ENCODE measurements around the gene GRAMD1A. TPM values are rescaled to one million over a fixed set of nuclear protein-coding genes. Genes with fewer than 3 reads are reported as not detected.

Gene GRAMD1A
- total RNA-seq, 1 experiment from 2014 or later: 75.4 TPM

- no peak for DNase-seq (ENCODE audit: low read depth, low spot score)
- ChIA-PET POLR2A (no interaction called here), CTCF (no interaction called here), RAD21 (ENCODE audit: low non-redundant PET in 1 of 2, low total read pairs in 2 of 2, uncharacterized antibody in 2 of 2, unreplicated experiment in 2 of 2) (no interaction called here)
- Histone ChIP-seq H3K36me3 (ENCODE audit: control insufficient read depth in 1 of 2, insufficient read depth in 2 of 2, low read length in 2 of 2) (peaks cover 13 to 23% of the 10 kb centered on the region in 2 experiments; a peak in 3 of 4 replicates), H3K27me3 (ENCODE audit: insufficient read depth, low read length) (no peaks in the 10 kb centered on the region), H3K4me2 (ENCODE audit: low read length) (no peak overlapping the region), H3K9me2 (ENCODE audit: insufficient read depth) (no peaks in the 10 kb centered on the region), H2AFZ (ENCODE audit: low read depth, low read length, poor library complexity, severe bottlenecking) (no peak overlapping the region), H3K9me3 (ENCODE audit: control insufficient read depth in 1 of 2, insufficient read depth in 1 of 2, low read depth in 1 of 2, low read length in 2 of 2) (no peaks in the 10 kb centered on the region), H3K27ac (ENCODE audit: low read depth, low read length) (no peak overlapping the region), H3K9ac (ENCODE audit: low read length) (no peak overlapping the region), H3K4me3 (replicated peaks in 1 of 2; ENCODE audit: low read depth in 1 of 2, low read length in 2 of 2) (no peak overlapping the region), H3K4me1 (ENCODE audit: control insufficient read depth in 1 of 2, insufficient read depth in 2 of 2, low read length in 2 of 2) (no peaks in the 10 kb centered on the region), H4K20me1 (ENCODE audit: insufficient read depth) (no peaks in the 10 kb centered on the region), H3K79me2 (ENCODE audit: insufficient read depth, low read length) (peaks cover 16% of the 10 kb centered on the region)
- ATAC-seq: no peak
- BruUV-seq (replicated peaks): no TSS peak
- intact Hi-C loops (cut with micrococcal nuclease): no loop called here
- no peak for TF ChIP-seq POLR2AphosphoS5 (IDR thresholded peaks at IDR 0.05; ENCODE audit: low read depth, low read length)
- no peak for TF ChIP-seq YY1 (IDR thresholded peaks at IDR 0.05; ENCODE audit: extremely low read depth, insufficient replicate concordance, low read depth, low read length)
- TF ChIP-seq SP1 (IDR thresholded peaks at IDR 0.05; ENCODE audit: low read depth): no peak
- no peak for TF ChIP-seq EZH2phosphoT487 (IDR thresholded peaks at IDR 0.05; ENCODE audit: borderline replicate concordance)
- no peak for TF ChIP-seq ZFX (IDR thresholded peaks at IDR 0.05)
- no peak for TF ChIP-seq ATF3 (IDR thresholded peaks at IDR 0.05)
- no peak for TF ChIP-seq CTCF (IDR thresholded peaks at IDR 0.05 in 2 of 3, conservative IDR thresholded peaks at IDR 0.05 in 1 of 3; ENCODE audit: borderline replicate concordance in 1 of 3, insufficient read depth in 1 of 3, low read depth in 2 of 3, low read length in 2 of 3)
- TF ChIP-seq ZBTB33 (IDR thresholded peaks at IDR 0.05; ENCODE audit: extremely low read depth, insufficient replicate concordance, low read length): no peak
- TF ChIP-seq CEBPB (IDR thresholded peaks at IDR 0.05; ENCODE audit: low read depth): no peak
- no peak for TF ChIP-seq EGR1 (IDR thresholded peaks at IDR 0.05; ENCODE audit: low read depth)
- TF ChIP-seq FOSL1 (IDR thresholded peaks at IDR 0.05; ENCODE audit: low read depth): no peak
Observed at GRCh38 chr19:35008891-35009341, 8.8 kb downstream of the GRAMD1A start.
